ENCODE measurements around the gene IKZF4.
"Not testable (repeated sequence)": the region's sequence is repeated elsewhere in the genome, so short reads cannot be mapped to it uniquely, and the experiment has no call there.

IKZF4 gene

DNA sequence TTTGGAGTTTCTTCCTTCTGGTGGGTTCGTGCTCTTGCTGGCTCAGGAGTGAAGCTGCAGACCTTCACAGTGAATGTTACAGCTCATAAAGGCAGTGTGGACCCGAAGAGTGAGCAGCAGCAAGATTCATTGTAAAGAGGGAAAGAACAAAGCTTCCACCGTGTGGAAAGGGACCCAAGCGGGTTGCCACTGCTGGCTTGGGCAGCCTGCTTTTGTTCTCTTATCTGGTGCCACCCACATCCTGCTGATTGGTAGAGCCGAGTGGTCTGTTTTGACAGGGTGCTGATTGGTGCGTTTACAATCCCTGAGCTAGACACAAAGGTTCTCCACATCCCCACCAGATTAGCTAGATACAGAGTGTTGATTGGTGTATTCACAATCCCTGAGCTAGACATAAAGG is 21.3 kb upstream of the IKZF4 start:
- DNase-seq (ENCODE audit: low spot score) = not testable (repeated sequence)

- not testable (repeated sequence) for DNase-seq (ENCODE audit: low spot score)
Measured at GRCh38 chr12:55999999-56000540, 20.8 kb upstream of the IKZF4 start.

GRCh38 chr12:56001487-56002100 is 19.2 kb upstream of the IKZF4 start:
- no peak for DNase-seq (ENCODE audit: low spot score)

DNA sequence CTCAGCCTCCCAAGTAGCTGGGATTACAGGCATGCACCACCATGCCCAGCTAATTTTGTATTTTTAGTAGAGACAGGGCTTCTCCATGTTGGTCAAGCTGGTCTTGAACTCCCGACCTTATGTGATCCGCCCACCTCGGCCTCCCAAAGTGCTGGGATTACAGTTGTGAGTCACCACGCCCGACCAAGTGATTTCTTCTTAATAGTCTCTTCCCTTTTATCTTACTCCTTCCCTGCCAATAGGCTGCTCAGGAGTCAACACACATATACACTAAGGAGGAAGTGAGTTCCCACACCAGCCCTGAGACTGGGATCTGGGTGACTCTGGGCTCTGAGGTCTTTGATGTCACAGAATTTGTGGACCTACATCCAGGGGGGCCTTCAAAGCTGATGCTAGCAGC is 17.5 kb upstream of the IKZF4 start:
- DNase-seq (ENCODE audit: low spot score) = not testable (repeated sequence)

DNA sequence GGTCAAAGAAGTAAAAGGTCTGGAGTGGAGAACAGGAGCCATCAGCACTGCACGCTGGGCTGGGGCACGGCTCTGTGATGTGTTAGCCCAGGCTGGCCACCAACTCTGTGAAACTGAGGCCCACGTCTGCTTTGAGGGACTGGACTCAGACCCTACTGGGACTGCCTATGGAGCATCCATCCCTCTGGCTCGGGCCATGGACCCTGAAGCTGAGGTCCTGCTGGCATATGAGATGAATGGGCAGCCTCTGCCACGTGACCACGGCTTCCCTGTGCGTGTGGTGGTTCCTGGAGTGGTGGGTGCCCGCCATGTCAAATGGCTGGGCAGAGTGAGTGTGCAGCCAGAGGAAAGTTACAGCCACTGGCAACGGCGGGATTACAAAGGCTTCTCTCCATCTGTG is 16.6 kb upstream of the IKZF4 start:
- no peak for DNase-seq (ENCODE audit: low spot score)

GRCh38 chr12:56007564-56008559 is 13.0 kb upstream of the IKZF4 start:
- DNase-seq (ENCODE audit: low spot score) = peak; percentile 63

DNA sequence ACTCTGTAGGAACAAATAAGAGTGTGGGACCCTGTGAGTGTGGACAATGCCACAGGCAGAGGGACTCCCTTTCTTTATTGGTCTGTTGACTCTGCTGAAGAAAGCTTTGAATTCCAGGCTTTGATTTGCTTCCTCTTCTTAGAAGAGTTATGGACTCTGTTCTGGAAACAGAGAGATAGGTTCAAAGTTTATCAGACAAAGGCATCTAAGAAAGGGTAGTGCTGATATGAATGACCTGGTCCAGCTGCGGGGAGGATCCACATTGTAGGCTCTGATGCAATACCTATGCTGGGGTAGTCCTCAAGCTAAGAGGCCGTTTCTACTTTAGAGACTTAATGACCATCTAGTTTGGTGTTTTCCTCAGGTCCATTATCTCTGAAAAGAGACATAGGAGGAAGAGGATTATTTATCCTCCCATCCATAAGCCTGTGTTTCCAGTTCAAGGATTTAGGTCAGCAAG is 10.7 kb upstream of the IKZF4 start:
- DNase-seq (ENCODE audit: low spot score) = no peak

GRCh38 chr12:56011509-56012090 is 9.2 kb upstream of the IKZF4 start:
- DNase-seq (ENCODE audit: low spot score) = no peak

- DNase-seq (ENCODE audit: low spot score) = no peak
Measured at GRCh38 chr12:56013482-56013881, 7.4 kb upstream of the IKZF4 start.

DNA sequence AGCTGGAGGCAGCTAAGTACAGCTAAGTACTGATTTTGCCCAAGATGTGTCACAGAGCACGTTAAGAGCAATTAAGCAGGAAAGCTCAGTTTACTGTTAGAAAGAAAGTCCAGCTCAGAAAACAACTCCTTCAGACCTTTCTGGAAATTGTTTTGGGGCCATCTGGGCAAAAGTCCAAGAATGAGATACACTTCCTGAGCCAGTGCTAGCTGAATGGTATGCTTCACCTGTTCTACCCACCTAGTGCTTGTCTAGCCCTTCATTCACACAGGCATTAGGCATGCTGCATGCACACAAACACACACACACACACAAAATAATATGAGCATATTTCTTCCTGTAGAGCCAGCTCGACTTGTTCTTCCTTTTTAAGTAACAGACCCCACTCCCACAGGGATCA is 6.6 kb upstream of the IKZF4 start:
- DNase-seq (ENCODE audit: low spot score) = no peak

DNA sequence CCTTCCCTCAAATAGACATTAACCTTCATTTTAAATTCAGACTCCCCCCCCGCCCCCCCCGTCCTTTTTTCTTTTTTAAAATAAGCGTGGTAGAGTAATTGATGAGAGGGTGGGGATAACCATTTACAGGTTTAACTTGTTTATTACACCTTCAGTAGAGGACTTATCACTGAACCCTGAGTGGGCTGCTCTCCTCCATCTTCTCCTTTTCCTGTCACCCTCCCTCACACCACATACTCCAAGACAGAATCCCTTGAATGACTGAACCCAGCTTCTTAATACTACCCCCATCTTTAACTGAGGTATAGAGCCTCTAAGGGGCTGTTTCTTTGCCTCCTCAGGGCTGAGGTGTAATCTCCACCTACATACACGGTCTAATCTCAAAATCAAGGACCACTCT is 3.7 kb upstream of the IKZF4 start:
- no peak for DNase-seq (ENCODE audit: low spot score)

DNA sequence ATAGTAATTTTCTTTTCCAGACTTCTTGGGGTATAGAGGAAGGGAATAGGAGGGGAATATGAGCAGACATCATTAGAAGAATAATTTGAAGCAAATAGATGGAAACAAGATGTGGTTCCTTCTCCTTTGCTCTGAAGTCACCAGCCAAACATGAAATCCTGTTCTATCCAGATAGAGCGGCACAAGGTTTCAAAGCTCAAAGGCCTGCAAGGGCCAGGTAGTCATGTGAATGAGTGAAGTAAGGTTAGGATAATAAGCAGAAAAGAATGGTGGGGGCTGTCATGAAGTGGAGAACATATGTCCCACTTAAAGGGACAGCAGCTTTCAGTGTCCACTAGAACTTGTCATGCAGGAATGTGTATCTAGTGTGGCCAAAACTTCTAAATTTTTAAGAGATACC is 2.5 kb upstream of the IKZF4 start:
- no peak for DNase-seq (ENCODE audit: low spot score)

DNA sequence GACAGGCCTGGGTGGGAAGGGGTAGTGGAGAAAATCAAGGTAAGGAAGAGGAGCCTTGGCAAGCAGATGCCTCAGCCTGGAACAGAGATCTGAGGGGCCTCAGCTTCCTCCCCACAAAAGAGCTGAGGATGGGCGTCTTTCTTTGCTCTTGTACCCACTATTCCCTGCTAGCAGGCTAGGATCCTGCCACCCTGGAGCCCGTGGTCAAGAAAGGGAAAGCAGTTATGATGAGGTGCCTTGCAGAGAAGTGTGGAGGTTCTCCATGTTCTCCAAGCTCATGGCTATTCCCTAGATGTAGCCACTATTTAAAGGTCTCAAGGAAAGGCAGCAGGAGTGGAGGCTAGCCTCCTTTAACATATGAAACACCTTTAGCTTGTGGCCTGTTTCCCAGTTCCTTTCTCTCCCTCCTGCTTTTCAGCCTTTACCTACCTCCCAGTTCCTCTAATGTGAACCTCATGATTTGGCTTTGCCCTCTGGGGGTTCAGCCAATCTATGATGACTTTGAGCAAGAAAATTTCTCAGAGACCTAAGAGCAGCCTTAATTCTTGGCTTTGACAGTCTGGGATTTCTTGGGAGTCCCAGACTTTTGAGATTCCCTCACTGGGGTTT is 1.1 kb downstream of the IKZF4 start:
- peak; percentile 45 for DNase-seq (ENCODE audit: low spot score)

- DNase-seq (ENCODE audit: low spot score) = no peak
Measured at GRCh38 chr12:56028511-56029165, 7.8 kb downstream of the IKZF4 start.

DNA sequence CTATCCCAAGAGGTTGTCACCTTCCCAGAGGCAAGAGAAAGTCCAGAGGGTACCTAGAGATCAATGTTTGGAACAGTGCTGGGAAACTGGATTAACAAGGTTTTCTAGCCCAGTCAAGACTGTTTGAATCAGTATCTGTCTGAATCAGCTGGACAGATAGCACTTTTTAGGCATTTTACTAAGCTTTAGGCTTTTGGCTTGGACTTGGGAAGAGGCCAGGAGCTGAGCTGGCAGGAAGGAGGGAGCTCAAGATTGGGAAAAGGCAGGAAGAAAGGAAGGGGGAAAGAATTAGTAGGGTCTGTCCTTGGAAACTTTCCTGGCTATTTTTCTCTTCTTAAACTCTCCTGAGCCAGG is 8.3 kb downstream of the IKZF4 start:
- no peak for DNase-seq (ENCODE audit: low spot score)

DNA sequence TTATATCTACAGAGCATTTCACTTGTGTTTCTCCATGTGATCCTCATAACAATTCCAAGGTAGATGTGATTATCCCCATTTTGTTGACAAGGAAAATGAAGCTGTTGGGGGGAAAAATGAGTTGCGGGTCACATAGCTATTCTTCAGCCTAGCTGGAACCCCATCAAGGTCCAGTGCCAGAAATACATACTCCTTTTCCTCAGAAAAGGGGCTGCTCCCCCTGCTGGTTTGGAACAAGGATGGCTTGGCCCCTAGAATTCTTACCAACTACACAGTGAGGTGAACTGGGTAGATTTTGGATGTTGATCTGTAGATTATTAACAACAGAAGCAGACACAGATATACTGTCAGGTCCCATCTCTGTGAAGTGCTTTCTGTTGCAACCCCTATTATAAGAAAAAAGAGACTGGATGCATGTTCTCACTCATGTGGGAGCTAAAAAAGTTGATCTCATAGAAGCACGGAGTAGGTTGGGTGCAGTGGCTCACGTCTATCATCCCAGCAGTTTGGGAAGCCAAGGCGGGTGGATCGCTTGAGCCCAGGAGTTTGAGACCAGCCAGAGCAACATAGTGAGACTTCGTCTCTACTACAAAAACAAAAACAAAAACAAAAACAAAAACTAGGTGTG is 8.9 kb downstream of the IKZF4 start:
- DNase-seq (ENCODE audit: low spot score) = peak; percentile 48

DNA sequence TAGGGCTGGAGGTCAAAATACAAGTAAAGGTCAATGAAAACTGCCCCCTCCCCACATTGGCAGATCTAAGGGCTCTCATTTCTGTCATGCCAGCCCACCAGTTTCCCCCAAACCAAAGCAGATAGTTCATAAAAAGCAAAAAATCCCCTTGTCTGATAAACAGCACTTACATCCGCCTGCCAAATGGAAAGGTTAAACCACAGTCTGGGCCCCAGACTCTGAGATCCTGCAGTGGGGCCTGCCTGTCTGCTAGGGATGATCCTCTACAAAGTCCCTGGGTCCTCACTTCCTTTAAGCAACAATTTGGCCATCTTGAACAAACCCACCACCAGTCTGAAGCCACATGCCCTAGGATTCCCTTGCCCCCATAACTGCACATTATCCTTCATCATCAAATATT is 11.1 kb downstream of the IKZF4 start:
- DNase-seq (ENCODE audit: low spot score) = no peak

DNA sequence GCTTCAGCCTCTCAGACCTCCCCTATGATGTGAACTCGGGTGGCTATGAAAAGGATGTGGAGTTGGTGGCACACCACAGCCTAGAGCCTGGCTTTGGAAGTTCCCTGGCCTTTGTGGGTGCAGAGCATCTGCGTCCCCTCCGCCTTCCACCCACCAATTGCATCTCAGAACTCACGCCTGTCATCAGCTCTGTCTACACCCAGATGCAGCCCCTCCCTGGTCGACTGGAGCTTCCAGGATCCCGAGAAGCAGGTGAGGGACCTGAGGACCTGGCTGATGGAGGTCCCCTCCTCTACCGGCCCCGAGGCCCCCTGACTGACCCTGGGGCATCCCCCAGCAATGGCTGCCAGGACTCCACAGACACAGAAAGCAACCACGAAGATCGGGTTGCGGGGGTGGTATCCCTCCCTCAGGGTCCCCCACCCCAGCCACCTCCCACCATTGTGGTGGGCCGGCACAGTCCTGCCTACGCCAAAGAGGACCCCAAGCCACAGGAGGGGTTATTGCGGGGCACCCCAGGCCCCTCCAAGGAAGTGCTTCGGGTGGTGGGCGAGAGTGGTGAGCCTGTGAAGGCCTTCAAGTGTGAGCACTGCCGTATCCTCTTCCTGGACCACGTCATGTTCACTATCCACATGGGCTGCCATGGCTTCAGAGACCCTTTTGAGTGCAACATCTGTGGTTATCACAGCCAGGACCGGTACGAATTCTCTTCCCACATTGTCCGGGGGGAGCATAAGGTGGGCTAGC is 13.9 kb downstream of the IKZF4 start:
- no peak for DNase-seq (ENCODE audit: low spot score)

GRCh38 chr12:56037161-56037560 is 16.3 kb downstream of the IKZF4 start:
- DNase-seq (ENCODE audit: low spot score) = no peak

- DNase-seq (ENCODE audit: low spot score) = no peak
Measured at GRCh38 chr12:56038022-56038655, 17.3 kb downstream of the IKZF4 start.

Measured in cerebellar cortex (tissue), 1 donor.